Upper lobe of left lung (tissue), 4 donors: ENCODE measurements around the gene TUFM.

Experiments used
- CTCF ChIP-seq, 6 experiments: fragments of 450-650 bp in 4 of 6; fragments of 200-600 bp in 2 of 6; sonication (generic) in 2 of 6; IDR thresholded peaks; one replicate each; pipeline ENCODE4 v1.5.1; 2016 to 2019; ENCODE audit warnings: antibody characterized with exemption in 6 of 6
- POLR2A ChIP-seq, 4 donors: fragments of 450-650 bp; IDR thresholded peaks; one replicate each; pipeline ENCODE4 v1.5.1; 2016 to 2017; ENCODE audit warnings: antibody characterized with exemption in 4 of 4, mild to moderate bottlenecking in 2 of 4
- POLR2AphosphoS5 ChIP-seq, 2 donors: sonication (generic); formaldehyde crosslinking; IDR thresholded peaks; one replicate each; pipeline ENCODE4 v1.5.1; 2017; ENCODE audit warnings: antibody characterized with exemption in 2 of 2

- TF ChIP-seq CTCF (IDR thresholded peaks at IDR 0.05), result no peak
- TF ChIP-seq POLR2AphosphoS5 (IDR thresholded peaks at IDR 0.05), result no peak
- TF ChIP-seq POLR2A (IDR thresholded peaks at IDR 0.05), result no peak
Observed at GRCh38 chr16:28830531-28830930, 15.6 kb downstream of the TUFM start.
